OCI-LY3 (cell line): ENCODE measurements around the gene NR2F1-AS1.

ENCODE experiments used
- H2AFZ ChIP-seq: fragments of 200-600, 300-600 bp; shearing (Covaris generic); 2 replicates; pipeline ENCODE4 v1.6.0; 2014; ENCODE audit warnings: antibody characterized with exemption, low read depth, low read length
- H3K27ac ChIP-seq: fragments of 200-600, 300-600 bp; sonication (generic); 2 replicates; pipeline ENCODE4 v1.5.1; 2014; ENCODE audit warnings: mild to moderate bottlenecking, low read length, moderate library complexity, mixed read lengths
- H3K27me3 ChIP-seq: fragments of 200-600, 300-600 bp; sonication (generic); 2 replicates; pipeline ENCODE4 v1.6.1; 2014; ENCODE audit warnings: low read depth, low read length, mixed read lengths
- H3K36me3 ChIP-seq: fragments of 200-600, 300-600 bp; sonication (generic); replicated peaks from 2 replicates; pipeline ENCODE3; 2014; ENCODE audit warnings: low read depth, low read length, mixed read lengths
- H3K4me1 ChIP-seq: fragments of 300-600, 200-600 bp; sonication (generic); 2 replicates; pipeline ENCODE4 v1.6.1; 2014; ENCODE audit warnings: low read length, mixed read lengths
- H3K4me2 ChIP-seq: fragments of 200-600, 300-600 bp; sonication (generic); 2 replicates; pipeline ENCODE4 v1.6.1; 2014; ENCODE audit warnings: low read length, mixed read lengths
- H3K4me3 ChIP-seq: fragments of 300-600, 200-600 bp; sonication (generic); 2 replicates; pipeline ENCODE4 v1.5.1; 2014; ENCODE audit warnings: antibody characterized with exemption, mild to moderate bottlenecking, low read length, moderate library complexity
- H3K79me2 ChIP-seq: fragments of 300-600, 200-600 bp; shearing (Covaris generic); 2 replicates; pipeline ENCODE4 v1.6.1; 2014; ENCODE audit warnings: mild to moderate bottlenecking, low read length, mixed read lengths
- H3K9ac ChIP-seq: fragments of 300-600, 200-600 bp; shearing (Covaris generic); 2 replicates; pipeline ENCODE4 v1.6.0; 2014; ENCODE audit warnings: mild to moderate bottlenecking, low read length, moderate library complexity
- H3K9me3 ChIP-seq: fragments of 200-600, 300-600 bp; shearing (Covaris generic); 2 replicates; pipeline ENCODE4 v1.6.1; 2014; ENCODE audit warnings: low read length, mixed read lengths; ENCODE audit not compliant: insufficient read depth
- H4K20me1 ChIP-seq: fragments of 200-600, 300-600 bp; sonication (generic); 2 replicates; pipeline ENCODE4 v1.6.1; 2016; ENCODE audit warnings: low read length, mixed read lengths; ENCODE audit not compliant: insufficient read depth
- EZH2phosphoT487 ChIP-seq: fragments of 200-600 bp; shearing (Covaris generic); IDR thresholded peaks from 2 replicates; pipeline ENCODE4 v1.6.1; 2018; ENCODE audit warnings: antibody characterized with exemption, mixed run types, low read depth
- TF ChIP-seq, protein P1 (sequence below): fragments of 200-600, 300-600 bp; sonication (generic); IDR thresholded peaks from 2 replicates; pipeline ENCODE4 v1.5.1; 2014; ENCODE audit warnings: antibody characterized with exemption, low read length, low read depth

NR2F1-AS1 gene

DNA sequence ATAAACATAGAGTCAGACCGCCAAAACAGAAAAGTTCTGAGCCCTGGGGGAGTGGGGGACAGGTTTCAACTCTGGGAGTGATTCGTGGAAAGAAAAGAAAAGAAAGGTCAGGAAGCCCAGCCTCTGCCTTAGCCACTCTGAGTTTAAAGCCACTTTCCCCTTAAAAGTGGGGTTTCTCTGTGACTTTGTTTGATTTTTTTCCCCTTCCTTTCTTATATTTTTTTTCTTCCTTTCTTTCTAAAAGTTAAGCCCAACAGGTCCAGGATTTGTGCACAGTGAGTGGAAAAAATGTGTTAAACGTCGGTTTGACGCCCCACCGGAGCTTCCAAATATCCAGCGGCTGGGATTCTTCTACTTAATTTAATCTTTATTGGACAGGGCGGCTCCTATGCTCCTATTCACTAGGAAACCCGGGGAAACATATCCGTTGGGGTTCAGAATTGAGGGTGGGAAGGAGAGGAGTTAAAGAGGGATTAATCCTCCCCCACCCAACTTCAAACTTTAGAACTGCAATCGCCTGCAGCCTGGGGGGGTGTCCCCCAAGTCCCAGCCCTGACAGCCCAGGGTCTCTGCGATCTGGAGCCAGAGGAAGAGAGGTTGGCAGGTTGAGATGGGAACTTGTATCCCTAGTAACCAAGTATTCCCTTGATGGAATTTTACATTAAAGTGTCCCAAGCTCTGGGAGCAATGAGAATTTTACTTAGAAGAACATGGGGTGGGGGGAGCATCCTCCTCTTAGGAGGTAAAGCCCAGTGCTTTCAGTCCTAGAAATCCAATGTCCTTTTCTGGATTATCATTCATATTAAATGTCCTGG is 6.3 kb downstream of the NR2F1-AS1 start:
- Histone ChIP-seq H3K4me2 (no peak overlapping the region), H3K27ac (no peak overlapping the region), H3K36me3 (no peaks in the 10 kb centered on the region), H3K4me1 (no peaks in the 10 kb centered on the region), H3K4me3 (no peak overlapping the region), H2AFZ (no peak overlapping the region), H3K9ac (no peak overlapping the region), H3K27me3 (no peaks in the 10 kb centered on the region), H4K20me1 (no peaks in the 10 kb centered on the region), H3K79me2 (no peaks in the 10 kb centered on the region), H3K9me3 (no peaks in the 10 kb centered on the region)
- no peak for TF ChIP-seq EZH2phosphoT487
- TF ChIP-seq, protein P1, sequence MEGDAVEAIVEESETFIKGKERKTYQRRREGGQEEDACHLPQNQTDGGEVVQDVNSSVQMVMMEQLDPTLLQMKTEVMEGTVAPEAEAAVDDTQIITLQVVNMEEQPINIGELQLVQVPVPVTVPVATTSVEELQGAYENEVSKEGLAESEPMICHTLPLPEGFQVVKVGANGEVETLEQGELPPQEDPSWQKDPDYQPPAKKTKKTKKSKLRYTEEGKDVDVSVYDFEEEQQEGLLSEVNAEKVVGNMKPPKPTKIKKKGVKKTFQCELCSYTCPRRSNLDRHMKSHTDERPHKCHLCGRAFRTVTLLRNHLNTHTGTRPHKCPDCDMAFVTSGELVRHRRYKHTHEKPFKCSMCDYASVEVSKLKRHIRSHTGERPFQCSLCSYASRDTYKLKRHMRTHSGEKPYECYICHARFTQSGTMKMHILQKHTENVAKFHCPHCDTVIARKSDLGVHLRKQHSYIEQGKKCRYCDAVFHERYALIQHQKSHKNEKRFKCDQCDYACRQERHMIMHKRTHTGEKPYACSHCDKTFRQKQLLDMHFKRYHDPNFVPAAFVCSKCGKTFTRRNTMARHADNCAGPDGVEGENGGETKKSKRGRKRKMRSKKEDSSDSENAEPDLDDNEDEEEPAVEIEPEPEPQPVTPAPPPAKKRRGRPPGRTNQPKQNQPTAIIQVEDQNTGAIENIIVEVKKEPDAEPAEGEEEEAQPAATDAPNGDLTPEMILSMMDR = no peak

DNA sequence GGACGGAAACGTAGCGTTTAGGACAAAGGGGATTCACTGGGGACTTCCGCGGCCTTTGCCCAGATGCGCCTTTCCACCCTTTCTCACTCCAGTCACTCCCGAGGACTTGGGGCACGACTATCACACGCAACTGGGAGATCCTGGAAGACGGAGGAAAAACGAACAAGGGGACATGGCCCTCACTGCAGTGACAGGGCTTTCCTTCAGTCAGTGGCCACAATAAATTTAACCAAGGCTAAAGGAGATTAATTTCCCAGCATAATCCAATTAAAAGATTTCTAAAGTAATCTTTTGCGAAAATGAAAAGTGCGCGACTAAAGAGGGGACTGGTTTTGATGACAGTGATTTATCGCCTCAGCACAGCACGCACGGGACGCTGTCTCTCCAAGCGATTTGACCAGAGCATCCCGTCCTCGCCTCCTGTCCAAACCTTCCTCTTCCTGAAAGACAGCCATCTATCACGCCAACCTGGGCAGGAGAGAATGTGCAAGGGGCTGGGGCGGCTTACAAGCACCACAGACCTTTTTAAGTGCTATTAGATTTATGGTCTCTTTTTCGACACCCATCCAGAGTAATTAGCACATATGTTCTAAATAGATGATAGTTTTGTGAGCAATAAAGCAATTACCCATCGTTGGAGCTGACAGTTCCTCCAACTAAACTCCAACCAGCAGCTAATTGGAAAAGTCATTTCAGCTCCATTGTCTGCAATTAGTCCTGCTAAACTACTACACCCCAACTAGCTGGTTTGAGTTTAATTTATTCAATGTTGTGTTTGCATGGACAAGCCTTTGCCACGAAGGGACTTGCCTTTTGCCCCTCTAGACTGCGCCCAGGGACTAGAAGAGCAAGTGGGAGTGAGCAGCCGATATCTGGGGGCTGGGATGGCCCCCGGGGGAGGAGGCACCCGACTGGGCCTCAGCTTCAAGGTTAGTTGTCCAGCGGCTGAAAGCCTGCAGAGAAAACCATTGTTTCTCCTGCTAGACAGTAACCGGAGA is 7.4 kb downstream of the NR2F1-AS1 start:
- no peak overlapping the region for H3K4me3 ChIP-seq
- no peak overlapping the region for H3K9ac ChIP-seq
- no peaks in the 10 kb centered on the region for H3K9me3 ChIP-seq
- no peaks in the 10 kb centered on the region for H3K79me2 ChIP-seq
- H3K36me3 ChIP-seq = no peaks in the 10 kb centered on the region
- H3K27me3 ChIP-seq = no peaks in the 10 kb centered on the region
- no peaks in the 10 kb centered on the region for H3K4me1 ChIP-seq
- no peaks in the 10 kb centered on the region for H4K20me1 ChIP-seq
- H2AFZ ChIP-seq = no peak overlapping the region
- no peak overlapping the region for H3K27ac ChIP-seq
- H3K4me2 ChIP-seq = no peak overlapping the region
- no peak for TF ChIP-seq EZH2phosphoT487
- TF ChIP-seq, protein P1 = no peak

DNA sequence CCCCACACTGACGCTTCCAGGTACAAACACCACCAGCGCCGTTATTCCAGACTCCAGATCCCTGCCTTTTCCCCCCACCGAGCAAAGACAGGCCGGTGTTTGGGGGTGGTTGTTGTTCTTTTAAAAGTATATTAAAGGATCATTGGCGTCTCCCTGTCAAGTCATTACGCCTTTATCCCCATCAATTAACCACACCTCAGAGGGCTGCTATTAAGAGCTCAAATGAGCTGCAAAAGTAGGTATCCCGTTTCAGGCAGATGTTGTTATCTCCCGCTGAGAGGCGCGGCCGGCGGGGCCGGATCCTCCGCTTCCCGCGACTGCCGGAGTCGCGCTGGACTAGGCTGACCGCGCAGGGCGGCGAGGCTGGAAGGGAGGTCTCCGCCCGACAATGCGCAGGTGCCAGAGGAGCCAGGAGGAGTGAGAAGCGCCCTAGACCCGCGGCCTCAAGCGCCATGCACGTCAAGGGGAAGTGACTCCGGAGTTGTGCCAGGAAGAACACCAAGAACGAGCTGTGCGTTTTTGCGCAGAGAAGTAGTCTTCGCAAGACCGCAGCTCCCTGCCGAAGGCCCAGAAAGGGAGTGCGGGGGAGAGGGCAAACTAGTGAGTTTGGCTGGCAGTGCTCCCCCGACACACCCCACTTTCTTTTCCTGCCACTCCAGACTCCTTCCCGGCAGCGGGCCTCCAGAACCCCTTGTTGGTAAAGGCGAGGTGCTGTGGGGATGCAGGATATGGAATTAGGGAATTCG is 8.2 kb downstream of the NR2F1-AS1 start:
- no peaks in the 10 kb centered on the region for H3K79me2 ChIP-seq
- H3K36me3 ChIP-seq = no peaks in the 10 kb centered on the region
- H3K4me2 ChIP-seq = no peak overlapping the region
- H4K20me1 ChIP-seq = no peaks in the 10 kb centered on the region
- no peak overlapping the region for H3K9ac ChIP-seq
- no peaks in the 10 kb centered on the region for H3K9me3 ChIP-seq
- TF ChIP-seq, protein P1 = no peak
- no peak for TF ChIP-seq EZH2phosphoT487
- no peak overlapping the region for H3K4me3 ChIP-seq
- no peak overlapping the region for H2AFZ ChIP-seq
- H3K4me1 ChIP-seq = no peaks in the 10 kb centered on the region
- no peaks in the 10 kb centered on the region for H3K27me3 ChIP-seq
- no peak overlapping the region for H3K27ac ChIP-seq
